HepG2 (cell line): Measurements from ENCODE around the gene DIS3L2. TPM values are rescaled to one million over a fixed set of nuclear protein-coding genes. Genes with fewer than 3 reads are reported as not detected.

Experiments used
- ARID3A ChIP-seq: IDR thresholded peaks from 2 replicates; pipeline ENCODE4 v1.6.1; 2012; ENCODE audit warnings: low read depth, low read length, improper control_type of control experiment
- CBX5 ChIP-seq: sonication (generic); formaldehyde crosslinking; IDR thresholded peaks from 2 replicates; pipeline ENCODE4 v1.4.0; 2020; ENCODE audit warnings: missing genetic modification reagents, borderline replicate concordance
- CEBPB ChIP-seq: IDR thresholded peaks from 2 replicates; pipeline ENCODE4 v1.6.1; 2011; ENCODE audit warnings: low read depth, low read length, improper control_type of control experiment, borderline replicate concordance
- FUBP1 ChIP-seq: sonication (generic); formaldehyde crosslinking; IDR thresholded peaks from 2 replicates; pipeline ENCODE4 v1.5.1; 2020; ENCODE audit warnings: missing genetic modification reagents, mild to moderate bottlenecking, borderline replicate concordance
- NONO ChIP-seq, 2 experiments: fragments of 450-650 bp in 1 of 2; sonication (generic) in 1 of 2; formaldehyde crosslinking in 1 of 2; IDR thresholded peaks in 1 of 2; conservative IDR thresholded peaks in 1 of 2; 2 replicates each; pipeline versions ENCODE4 v1.6.1 to v1.8.0; 2017 to 2022; ENCODE audit warnings: mild to moderate bottlenecking in 1 of 2, missing genetic modification reagents in 1 of 2, moderate library complexity in 1 of 2
- PITX1 ChIP-seq: sonication (generic); formaldehyde crosslinking; IDR thresholded peaks from 2 replicates; pipeline ENCODE4 v1.5.1; 2020; ENCODE audit warnings: mild to moderate bottlenecking, missing genetic modification reagents
- SOX5 ChIP-seq: IDR thresholded peaks from 2 replicates; pipeline ENCODE4 v1.6.1; 2016; ENCODE audit warnings: borderline replicate concordance
- ZNF205 ChIP-seq: IDR thresholded peaks from 2 replicates; pipeline ENCODE4 v1.6.1; 2018; ENCODE audit warnings: missing biosample characterization, missing genetic modification reagents
- ZNF362 ChIP-seq: sonication (generic); formaldehyde crosslinking; IDR thresholded peaks from 2 replicates; pipeline ENCODE4 v1.4.0; 2020; ENCODE audit warnings: missing genetic modification reagents, mild to moderate bottlenecking, borderline replicate concordance
- ZNF576 ChIP-seq: sonication (generic); formaldehyde crosslinking; IDR thresholded peaks from 2 replicates; pipeline ENCODE4 v1.4.0; 2020; ENCODE audit warnings: mild to moderate bottlenecking, missing genetic modification reagents
- polyA plus RNA-seq, 8 experiments: library from polyadenylated mRNA; depleted of rRNA in 3 of 8; stranded (reverse) in 7 of 8; unstranded in 1 of 8; fragments of >200 nt; fragmentation: Illumina TruSeq in 4 of 8; extraction: Trizol in 4 of 8; gene quantifications; 2 replicates each; pipeline versions ENCODE4 v1.2.1 to v1.2.3, GENCODE V29; 2011 to 2016; ENCODE audit warnings: low read depth in 4 of 8, missing spikeins in 1 of 8, mixed read lengths in 1 of 8; ENCODE audit not compliant: insufficient read depth in 1 of 8
- total RNA-seq, 5 experiments: library from RNA; depleted of rRNA; stranded (reverse); fragments of >200 nt; fragmentation: Illumina TruSeq; extraction: Trizol; gene quantifications; 2 replicates each; pipeline ENCODE4 v1.2.3, GENCODE V29; 2016; ENCODE audit warnings: low read depth in 1 of 5

DIS3L2 gene
- total and polyA plus RNA-seq, 2 of the 13 experiments (the other 11 are each of a cell fraction or from before 2014, with no cell fraction given), result 7.0 to 23.9 TPM

- TF ChIP-seq FUBP1 (CRISPR knock-in tag), result no peak
- peak; percentile 96 for TF ChIP-seq ZNF205 (CRISPR knock-in tag)
- TF ChIP-seq ZNF576 (CRISPR knock-in tag), result no peak
- peak; percentile 72 for TF ChIP-seq CEBPB
- no peak for TF ChIP-seq CBX5 (CRISPR knock-in tag)
- TF ChIP-seq PITX1 (CRISPR knock-in tag), result no peak
- TF ChIP-seq SOX5 (CRISPR knock-in tag), result peak; percentile 50; the same call in 1 of the 2 replicates
- peak; percentile 87 for TF ChIP-seq ARID3A
- TF ChIP-seq ZNF362, result peak; percentile 30; the same call in 1 of the 2 replicates
- TF ChIP-seq NONO (IDR thresholded peaks at IDR 0.05), result no peak
- TF ChIP-seq NONO (CRISPR knock-in tag; conservative IDR thresholded peaks at IDR 0.05), result no peak
These were observed 3.6 kb downstream of the DIS3L2 start (continued) for GRCh38 chr2:231965102-231965501.
